Erythroblast (primary cell): ENCODE measurements around the gene RYR1.

ENCODE experiments used
- GATA1 ChIP-seq: IDR thresholded peaks from 2 replicates; pipeline ENCODE4 v1.6.1; 2011; ENCODE audit warnings: low read depth, mild to moderate bottlenecking, control low read depth, low read length, moderate library complexity
- POLR2A ChIP-seq: IDR thresholded peaks from 2 replicates; pipeline ENCODE4 v1.6.1; 2011; ENCODE audit warnings: mild to moderate bottlenecking, low read length

DNA sequence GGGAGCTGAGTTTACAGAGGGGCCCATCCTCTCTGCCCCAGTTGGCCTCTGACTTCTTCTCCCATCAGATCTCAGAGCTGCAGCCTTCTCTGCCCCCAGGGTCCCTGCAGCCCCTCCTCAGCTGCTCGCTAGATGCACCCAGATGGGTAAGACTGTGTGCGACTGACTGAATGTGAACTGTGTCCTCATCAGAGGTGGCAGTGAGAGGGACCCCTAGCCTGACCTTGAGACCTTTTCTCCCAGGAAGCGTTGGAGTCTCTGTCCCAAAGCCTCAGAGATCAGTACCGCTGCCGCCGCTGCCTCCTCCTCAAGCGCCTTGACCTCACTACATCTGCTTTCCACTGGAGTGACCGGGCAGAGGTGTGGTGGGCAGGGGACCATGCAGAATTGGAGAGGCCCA lies 28.2 kb upstream of the RYR1 start:
- no peak for TF ChIP-seq POLR2A
- TF ChIP-seq GATA1: no peak
